Measurements from ENCODE around the gene TAF6.
"Not testable (repeated sequence)": the region's sequence is repeated elsewhere in the genome, so short reads cannot be mapped to it uniquely, and the experiment has no call there.

Gene TAF6

DNA sequence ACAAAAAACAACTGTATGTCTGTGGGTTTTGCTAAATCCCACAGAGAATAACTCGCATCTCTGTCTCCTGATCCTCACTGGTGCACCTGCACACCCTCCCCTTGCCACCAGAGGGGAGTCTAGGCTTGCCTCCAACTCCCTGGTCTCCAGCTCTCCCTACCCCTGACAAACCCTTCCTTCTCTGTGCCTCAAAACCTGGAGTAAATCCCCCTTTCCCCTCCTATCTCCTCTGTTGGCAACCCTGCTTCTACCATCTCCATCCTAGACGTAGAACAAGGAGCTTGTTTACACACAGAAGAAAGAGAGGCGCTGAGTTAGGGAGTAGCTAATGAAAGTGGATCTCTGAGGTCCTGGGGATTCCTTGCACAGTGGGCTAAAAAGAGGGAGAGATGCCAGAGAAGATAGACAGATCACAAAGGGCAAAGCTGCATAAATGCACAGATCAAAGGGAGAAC lies 13.6 kb upstream of the TAF6 start:
- FAIRE-seq (peak; percentile 94), DNase-seq (ENCODE audit: insufficient read length, low spot score) (no peak)
- TF ChIP-seq POU2F2 (IDR thresholded peaks at IDR 0.05; ENCODE audit: low read depth, low read length) (no peak), POLR2A (IDR thresholded peaks at IDR 0.05; ENCODE audit: low read depth, low read length) (no peak), SPI1 (IDR thresholded peaks at IDR 0.05; ENCODE audit: low read depth, low read length) (no peak)

DNA sequence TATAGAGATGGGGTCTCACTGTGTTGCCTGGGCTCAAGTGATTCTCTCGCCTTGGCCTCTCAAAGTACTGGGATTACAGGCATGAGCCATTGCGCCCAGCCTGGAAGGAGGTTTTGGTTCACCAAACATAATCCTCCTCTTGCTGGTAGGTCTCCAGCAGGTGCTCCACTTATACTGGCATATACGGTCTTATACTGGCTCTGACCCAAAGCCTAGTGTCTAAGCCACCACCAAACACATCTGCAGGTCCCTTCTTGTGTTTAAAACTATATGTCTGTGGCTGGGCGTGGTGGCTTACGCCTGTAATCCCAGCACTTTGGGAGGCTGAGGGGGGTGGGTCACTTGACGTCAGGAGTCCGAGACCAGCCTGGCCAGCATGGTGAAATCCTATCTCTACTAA lies 13.0 kb upstream of the TAF6 start:
- FAIRE-seq, result no peak
- DNase-seq (ENCODE audit: insufficient read length, low spot score), result no peak
- TF ChIP-seq TAF1 (IDR thresholded peaks at IDR 0.05; ENCODE audit: low read depth, low read length) (no peak), POU2F2 (IDR thresholded peaks at IDR 0.05; ENCODE audit: low read depth, low read length) (no peak), POLR2A (IDR thresholded peaks at IDR 0.05; ENCODE audit: low read depth, low read length) (no peak), POLR2AphosphoS5 (IDR thresholded peaks at IDR 0.05; ENCODE audit: low read depth, low read length) (no peak), SPI1 (IDR thresholded peaks at IDR 0.05; ENCODE audit: low read depth, low read length) (no peak), PAX5 (IDR thresholded peaks at IDR 0.05; ENCODE audit: insufficient read depth, low read length, severe bottlenecking) (no peak)

DNA sequence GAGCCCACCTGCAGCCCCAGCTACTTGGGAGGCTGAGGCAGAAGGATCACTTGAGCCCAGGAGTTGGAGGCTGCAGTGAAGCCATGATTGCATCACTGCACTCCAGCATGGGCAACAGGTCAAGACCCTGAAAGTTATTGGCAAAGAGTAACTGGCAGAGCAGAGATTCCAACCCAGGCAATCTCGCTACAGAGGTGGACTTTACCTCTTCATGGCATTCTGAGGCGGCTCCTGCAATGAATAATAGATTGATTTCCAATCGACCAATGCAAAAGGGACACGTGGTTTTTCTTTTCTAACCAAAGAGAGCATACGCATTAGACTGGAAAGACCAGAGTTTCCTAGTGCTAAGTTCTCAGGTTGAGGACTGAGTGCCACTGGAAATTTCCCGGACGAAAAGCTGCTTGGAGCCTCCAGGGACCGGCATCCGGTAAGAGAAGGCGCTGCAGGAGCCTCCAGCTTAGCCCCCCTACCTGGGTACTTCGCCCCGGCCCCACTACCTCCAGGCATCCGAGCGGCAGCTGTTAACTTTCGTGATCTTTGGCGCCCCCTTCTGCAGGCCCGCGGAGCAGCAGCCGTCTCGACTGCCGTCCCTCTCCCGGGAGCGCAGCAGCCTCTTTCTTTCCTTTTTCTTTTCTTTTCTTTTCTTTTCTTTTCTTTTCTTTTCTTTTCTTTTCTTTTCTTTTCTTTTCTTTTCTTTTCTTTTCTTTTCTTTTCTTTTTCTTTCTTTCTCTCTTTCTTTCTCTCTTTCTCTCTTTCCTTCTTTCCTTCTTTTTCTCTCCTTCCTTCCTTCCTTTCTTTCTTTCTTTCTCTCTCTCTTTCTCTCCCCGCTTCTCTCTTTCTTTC lies 11.7 kb upstream of the TAF6 start:
- FAIRE-seq, result no peak

DNA sequence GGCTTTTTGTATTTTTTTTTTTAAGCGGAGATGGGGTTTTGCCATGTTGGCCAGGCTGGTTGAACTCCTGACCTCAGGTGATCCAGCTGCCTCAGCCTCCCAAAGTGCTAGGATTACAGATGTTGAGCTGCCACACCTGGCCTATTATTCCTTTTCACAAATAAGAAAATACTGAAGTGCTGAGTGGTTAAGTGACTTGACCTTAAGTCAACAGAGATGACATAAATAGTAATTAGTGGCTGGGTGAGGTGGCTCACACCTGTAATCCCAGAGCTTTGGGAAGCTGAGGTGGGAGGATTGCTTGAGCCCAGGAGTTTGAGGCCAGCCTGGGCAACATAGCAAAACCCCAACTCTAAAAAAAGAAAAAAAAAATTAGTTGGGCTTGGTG lies 11.1 kb upstream of the TAF6 start:
- FAIRE-seq; DNase-seq (ENCODE audit: insufficient read length, low spot score): not testable (repeated sequence)

More for the DNA sequence above, 11.7 kb upstream of the TAF6 start:
- TF ChIP-seq POLR2AphosphoS5 (IDR thresholded peaks at IDR 0.05; ENCODE audit: low read depth, low read length) (no peak), SPI1 (IDR thresholded peaks at IDR 0.05; ENCODE audit: low read depth, low read length) (no peak)
- no peak for DNase-seq (ENCODE audit: insufficient read length, low spot score)

DNA sequence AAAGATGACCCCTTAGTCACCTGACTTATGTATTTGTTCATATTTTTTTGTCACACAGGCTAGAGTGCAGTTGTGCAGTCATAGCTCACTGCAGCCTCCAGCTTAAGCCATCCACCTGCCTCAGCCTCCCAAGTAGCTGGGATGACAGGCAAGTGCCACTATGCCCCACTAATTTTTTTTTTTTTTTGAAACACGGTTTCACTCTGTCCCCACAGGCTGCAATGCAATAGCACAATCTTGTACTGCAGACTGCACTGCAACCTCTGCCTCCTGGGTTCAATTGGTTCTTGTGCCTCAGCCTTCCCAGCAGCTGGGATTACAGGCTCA lies 9.4 kb upstream of the TAF6 start:
- no peak for DNase-seq (ENCODE audit: insufficient read length, low spot score)
- no peak for FAIRE-seq

DNA sequence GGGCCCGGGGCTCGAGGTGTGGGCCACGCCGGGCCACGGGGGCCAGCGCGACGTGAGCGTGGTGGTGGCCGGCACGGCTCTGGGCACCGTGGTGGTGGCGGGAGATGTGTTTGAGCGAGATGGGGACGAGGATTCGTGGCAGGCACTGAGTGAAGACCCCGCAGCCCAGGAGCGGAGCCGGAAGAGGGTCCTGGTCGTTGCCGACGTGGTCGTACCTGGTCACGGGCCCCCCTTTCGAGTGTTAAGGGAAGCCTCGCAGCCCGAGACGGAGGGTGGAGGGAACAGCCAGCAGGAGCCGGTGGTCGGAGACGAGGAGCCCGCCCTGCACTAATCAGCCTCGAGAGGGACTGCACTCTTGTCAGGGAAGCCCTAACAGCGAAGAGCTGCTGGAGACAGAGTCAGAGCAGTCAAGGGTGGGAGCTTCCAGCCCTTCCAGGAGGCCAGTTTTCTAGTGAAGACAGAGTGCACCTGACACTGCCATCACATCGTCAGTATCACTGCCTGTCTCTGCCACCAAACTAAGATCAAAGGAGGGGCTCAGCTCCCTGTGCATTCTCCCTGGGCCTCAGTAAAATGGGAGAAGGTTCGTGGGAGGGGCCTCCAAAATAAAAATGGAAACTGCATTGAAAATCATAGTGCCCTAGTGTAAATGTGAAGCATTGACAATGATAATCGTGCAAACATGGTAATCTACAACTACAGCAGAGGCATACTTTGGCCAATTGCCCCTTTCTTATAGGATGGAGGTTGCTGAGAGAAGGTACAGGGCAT lies 8.9 kb upstream of the TAF6 start:
- DNase-seq (ENCODE audit: insufficient read length, low spot score) (no peak), FAIRE-seq (no peak)
- no peak for TF ChIP-seq POLR2A (IDR thresholded peaks at IDR 0.05; ENCODE audit: low read depth, low read length)
- TF ChIP-seq SPI1 (IDR thresholded peaks at IDR 0.05; ENCODE audit: low read depth, low read length), result no peak
- no peak for TF ChIP-seq TAF1 (IDR thresholded peaks at IDR 0.05; ENCODE audit: low read depth, low read length)
- no peak for TF ChIP-seq PAX5 (IDR thresholded peaks at IDR 0.05; ENCODE audit: insufficient read depth, low read length, severe bottlenecking)
- no peak for TF ChIP-seq POLR2AphosphoS5 (IDR thresholded peaks at IDR 0.05; ENCODE audit: low read depth, low read length)
- TF ChIP-seq POU2F2 (IDR thresholded peaks at IDR 0.05; ENCODE audit: low read depth, low read length), result no peak

More for the DNA sequence above, 9.4 kb upstream of the TAF6 start:
- TF ChIP-seq POLR2AphosphoS5 (IDR thresholded peaks at IDR 0.05; ENCODE audit: low read depth, low read length), result no peak
- TF ChIP-seq SPI1 (IDR thresholded peaks at IDR 0.05; ENCODE audit: low read depth, low read length), result no peak
- no peak for TF ChIP-seq PAX5 (IDR thresholded peaks at IDR 0.05; ENCODE audit: insufficient read depth, low read length, severe bottlenecking)
- TF ChIP-seq POLR2A (IDR thresholded peaks at IDR 0.05; ENCODE audit: low read depth, low read length), result no peak
- TF ChIP-seq POU2F2 (IDR thresholded peaks at IDR 0.05; ENCODE audit: low read depth, low read length), result no peak
- TF ChIP-seq TAF1 (IDR thresholded peaks at IDR 0.05; ENCODE audit: low read depth, low read length), result no peak

DNA sequence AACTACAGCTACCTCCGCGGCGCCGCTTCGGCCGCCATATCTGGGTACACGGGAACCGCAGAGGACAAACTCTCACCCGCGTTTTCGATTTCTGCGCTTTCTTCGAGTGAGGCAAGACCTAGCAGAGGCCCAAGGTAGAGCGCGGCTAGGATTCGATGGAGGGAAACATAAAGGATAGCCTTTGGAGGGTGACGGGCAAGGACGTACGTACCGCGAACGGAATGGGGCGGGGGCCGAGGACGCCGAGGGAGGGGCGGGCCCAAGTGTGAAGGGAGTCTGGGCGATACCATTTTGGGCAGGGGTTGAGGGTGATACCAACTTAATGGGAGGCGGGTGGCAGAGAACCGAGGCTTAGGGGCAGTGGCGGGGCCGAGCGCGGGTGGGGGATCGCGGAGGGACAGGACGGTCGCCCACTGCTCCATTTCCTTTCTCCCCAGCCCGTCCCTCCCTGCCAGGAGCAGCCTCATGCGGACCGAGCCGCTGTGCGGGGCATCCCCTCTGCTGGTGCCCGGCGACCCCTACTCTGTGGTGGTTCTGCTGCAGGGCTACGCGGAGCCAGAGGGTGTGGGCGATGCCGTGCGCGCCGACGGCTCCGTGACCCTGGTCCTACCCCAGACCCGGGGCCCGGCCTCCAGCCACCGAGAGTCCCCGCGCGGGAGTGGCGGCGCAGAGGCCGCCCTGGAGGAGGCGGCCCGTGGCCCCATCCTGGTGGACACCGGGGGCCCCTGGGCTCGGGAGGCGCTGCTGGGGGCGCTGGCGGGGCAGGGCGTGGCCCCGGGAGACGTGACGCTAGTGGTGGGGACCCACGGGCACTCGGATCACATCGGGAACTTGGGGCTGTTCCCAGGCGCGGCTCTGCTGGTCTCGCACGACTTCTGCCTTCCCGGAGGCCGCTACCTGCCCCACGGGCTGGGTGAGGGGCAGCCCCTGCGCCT lies 8.0 kb upstream of the TAF6 start, which contains the start of gene MBLAC1:
Gene MBLAC1 (plus strand): TSS at position 37 of the 935 bp plus-strand sequence. CDS start 429 bp downstream, at position 466.
- FAIRE-seq (peak; percentile 91), DNase-seq (ENCODE audit: insufficient read length, low spot score) (peak; percentile 84)
- TF ChIP-seq POLR2A (IDR thresholded peaks at IDR 0.05; ENCODE audit: low read depth, low read length), result peak; percentile 71
- no peak for TF ChIP-seq SPI1 (IDR thresholded peaks at IDR 0.05; ENCODE audit: low read depth, low read length)
- peak; percentile 82 for TF ChIP-seq POLR2AphosphoS5 (IDR thresholded peaks at IDR 0.05; ENCODE audit: low read depth, low read length)
- peak; percentile 74; the same call in 1 of the 2 replicates for TF ChIP-seq TAF1 (IDR thresholded peaks at IDR 0.05; ENCODE audit: low read depth, low read length)
- no peak for TF ChIP-seq PAX5 (IDR thresholded peaks at IDR 0.05; ENCODE audit: insufficient read depth, low read length, severe bottlenecking)
- TF ChIP-seq POU2F2 (IDR thresholded peaks at IDR 0.05; ENCODE audit: low read depth, low read length), result no peak

DNA sequence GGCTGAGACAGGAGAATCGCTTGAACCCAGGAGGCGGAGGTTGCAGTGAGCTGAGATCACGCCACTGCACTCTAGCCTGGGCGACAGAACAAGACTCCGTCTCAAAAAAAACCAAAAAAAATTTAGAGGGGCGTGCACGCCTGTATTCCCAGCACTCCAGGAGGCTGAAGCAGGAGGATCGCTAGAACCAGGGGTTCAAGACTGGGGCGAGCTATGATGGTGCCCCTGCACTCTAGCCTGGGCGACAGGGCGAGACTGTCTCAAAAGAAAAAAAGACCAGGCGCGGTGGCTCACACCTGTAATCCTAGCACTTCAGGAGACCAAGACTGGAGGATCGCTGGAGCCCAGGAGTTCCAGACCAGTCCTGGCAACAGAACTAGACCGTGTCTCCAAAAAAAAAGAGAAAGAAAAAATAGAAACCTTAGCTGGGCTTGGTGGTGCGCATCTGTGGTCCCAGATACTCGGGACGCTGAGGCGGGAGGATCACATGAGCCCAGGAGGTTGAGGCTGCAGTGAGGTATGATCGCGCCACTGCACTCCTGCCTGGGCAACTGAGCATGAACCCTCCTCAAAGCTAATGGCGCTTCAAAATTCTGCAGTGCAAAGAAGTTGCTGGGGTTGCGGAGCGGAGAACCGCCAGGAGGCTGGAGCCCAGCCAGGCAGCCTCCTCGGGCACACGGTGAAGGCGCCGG lies 7.2 kb upstream of the TAF6 start:
- peak; percentile 9 for FAIRE-seq
- TF ChIP-seq POU2F2 (IDR thresholded peaks at IDR 0.05; ENCODE audit: low read depth, low read length) (0 out of 2 replicates have a peak, but pooled peaks have one; percentile 74), POLR2A (IDR thresholded peaks at IDR 0.05; ENCODE audit: low read depth, low read length) (no peak), PAX5 (IDR thresholded peaks at IDR 0.05; ENCODE audit: insufficient read depth, low read length, severe bottlenecking) (peak; percentile 3), POLR2AphosphoS5 (IDR thresholded peaks at IDR 0.05; ENCODE audit: low read depth, low read length) (no peak), TAF1 (IDR thresholded peaks at IDR 0.05; ENCODE audit: low read depth, low read length) (no peak; the same call in 1 of the 2 replicates), SPI1 (IDR thresholded peaks at IDR 0.05; ENCODE audit: low read depth, low read length) (no peak)
- no peak for DNase-seq (ENCODE audit: insufficient read length, low spot score)

Data from GM12891 (cell line).